22Rv1 (cell line): ENCODE measurements around the gene MT1X.

ENCODE experiments used
- ZFX ChIP-seq: fragments of 450-650 bp; IDR thresholded peaks from 2 replicates; pipeline ENCODE4 v1.6.1; 2017; ENCODE audit warnings: antibody characterized with exemption, borderline replicate concordance
- TF ChIP-seq, protein P1 (sequence below): fragments of 450-650 bp; IDR thresholded peaks from 2 replicates; pipeline ENCODE4 v1.5.1; 2017; ENCODE audit warnings: mild to moderate bottlenecking

DNA sequence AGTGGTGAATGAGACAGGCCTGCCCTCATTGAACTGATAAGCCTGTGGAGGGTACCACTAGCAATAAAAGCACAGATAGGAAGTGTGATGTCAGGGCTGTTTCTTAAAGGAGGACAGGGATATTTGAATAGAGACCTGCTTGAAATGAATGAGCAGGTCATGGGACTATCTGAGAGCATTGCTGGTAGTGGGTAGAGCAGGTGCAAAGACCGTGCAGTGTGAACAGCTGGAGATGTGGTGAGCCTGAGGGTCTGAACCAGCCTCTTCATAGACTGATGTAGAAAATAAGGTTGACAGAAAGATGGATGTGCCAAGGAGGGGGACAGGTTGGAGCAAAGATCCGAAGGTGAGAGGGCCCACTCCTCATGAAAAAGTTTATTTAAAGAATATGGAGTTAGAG, 50.1 kb downstream of the MT1X start:
- TF ChIP-seq, protein P1, sequence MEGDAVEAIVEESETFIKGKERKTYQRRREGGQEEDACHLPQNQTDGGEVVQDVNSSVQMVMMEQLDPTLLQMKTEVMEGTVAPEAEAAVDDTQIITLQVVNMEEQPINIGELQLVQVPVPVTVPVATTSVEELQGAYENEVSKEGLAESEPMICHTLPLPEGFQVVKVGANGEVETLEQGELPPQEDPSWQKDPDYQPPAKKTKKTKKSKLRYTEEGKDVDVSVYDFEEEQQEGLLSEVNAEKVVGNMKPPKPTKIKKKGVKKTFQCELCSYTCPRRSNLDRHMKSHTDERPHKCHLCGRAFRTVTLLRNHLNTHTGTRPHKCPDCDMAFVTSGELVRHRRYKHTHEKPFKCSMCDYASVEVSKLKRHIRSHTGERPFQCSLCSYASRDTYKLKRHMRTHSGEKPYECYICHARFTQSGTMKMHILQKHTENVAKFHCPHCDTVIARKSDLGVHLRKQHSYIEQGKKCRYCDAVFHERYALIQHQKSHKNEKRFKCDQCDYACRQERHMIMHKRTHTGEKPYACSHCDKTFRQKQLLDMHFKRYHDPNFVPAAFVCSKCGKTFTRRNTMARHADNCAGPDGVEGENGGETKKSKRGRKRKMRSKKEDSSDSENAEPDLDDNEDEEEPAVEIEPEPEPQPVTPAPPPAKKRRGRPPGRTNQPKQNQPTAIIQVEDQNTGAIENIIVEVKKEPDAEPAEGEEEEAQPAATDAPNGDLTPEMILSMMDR: no peak
- TF ChIP-seq ZFX: no peak
